B cell (primary cell): Measurements from ENCODE around the gene DDX17.

Source experiments
- EZH2 ChIP-seq: IDR thresholded peaks from 2 replicates; pipeline ENCODE4 v1.6.1; 2012; ENCODE audit warnings: borderline replicate concordance, low read depth, mild to moderate bottlenecking, moderate library complexity, low read length; ENCODE audit not compliant: insufficient read depth, poor library complexity, severe bottlenecking
- TF ChIP-seq, protein P1 (sequence below): fragments of 200-600 bp; IDR thresholded peaks from one replicate; pipeline ENCODE4 v1.8.0; 2022; ENCODE audit warnings: antibody characterized with exemption, mild to moderate bottlenecking

DNA sequence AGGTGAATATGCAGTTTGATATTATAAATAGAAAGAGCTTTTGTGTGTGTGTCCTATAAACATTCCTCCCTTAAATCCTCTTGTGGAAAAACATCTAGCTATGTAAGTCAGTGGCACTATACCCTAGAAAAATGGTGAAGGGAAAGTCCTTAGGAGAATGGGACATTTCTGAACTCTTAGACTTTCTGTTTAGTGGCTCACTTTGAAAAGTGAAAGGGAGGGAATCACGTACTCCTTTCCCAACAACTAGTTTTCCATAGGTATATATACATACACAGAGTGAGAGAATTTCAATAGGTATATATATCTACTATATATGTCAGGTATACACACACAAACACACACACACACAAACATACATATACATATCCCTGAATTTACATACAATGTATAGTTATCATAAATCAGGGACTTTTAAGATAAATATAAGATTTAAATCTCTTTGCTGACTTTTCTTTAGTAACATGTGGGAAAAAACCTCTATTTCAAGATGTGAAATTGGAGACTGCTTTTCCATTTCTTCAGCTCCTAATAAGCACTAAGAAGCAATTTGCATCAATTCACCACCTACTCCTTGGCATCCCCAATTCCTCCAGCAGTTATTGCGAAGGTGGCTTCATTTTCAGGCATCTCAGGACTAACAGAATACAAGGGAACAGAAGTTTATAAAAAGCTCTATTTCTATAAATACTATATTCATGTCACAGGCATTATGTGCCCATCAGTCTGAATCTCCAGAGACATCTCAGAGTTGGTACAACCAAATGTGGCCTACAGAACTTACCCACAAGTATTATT, 13.5 kb upstream of the DDX17 start:
- TF ChIP-seq, protein P1, sequence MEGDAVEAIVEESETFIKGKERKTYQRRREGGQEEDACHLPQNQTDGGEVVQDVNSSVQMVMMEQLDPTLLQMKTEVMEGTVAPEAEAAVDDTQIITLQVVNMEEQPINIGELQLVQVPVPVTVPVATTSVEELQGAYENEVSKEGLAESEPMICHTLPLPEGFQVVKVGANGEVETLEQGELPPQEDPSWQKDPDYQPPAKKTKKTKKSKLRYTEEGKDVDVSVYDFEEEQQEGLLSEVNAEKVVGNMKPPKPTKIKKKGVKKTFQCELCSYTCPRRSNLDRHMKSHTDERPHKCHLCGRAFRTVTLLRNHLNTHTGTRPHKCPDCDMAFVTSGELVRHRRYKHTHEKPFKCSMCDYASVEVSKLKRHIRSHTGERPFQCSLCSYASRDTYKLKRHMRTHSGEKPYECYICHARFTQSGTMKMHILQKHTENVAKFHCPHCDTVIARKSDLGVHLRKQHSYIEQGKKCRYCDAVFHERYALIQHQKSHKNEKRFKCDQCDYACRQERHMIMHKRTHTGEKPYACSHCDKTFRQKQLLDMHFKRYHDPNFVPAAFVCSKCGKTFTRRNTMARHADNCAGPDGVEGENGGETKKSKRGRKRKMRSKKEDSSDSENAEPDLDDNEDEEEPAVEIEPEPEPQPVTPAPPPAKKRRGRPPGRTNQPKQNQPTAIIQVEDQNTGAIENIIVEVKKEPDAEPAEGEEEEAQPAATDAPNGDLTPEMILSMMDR, result no peak
- no peak for TF ChIP-seq EZH2
